ENCODE measurements around the gene CHAC1. TPM values are rescaled to one million over a fixed set of nuclear protein-coding genes. Genes with fewer than 3 reads are reported as not detected.
A peak's percentile ranks its signal among the peaks of the same experiment; 100 is the strongest.

CHAC1 gene
- polyA plus RNA-seq, 2 of the 4 experiments (the other 2 are of a cell fraction) = 4.9 to 22.2 TPM

- ATAC-seq (no peak), FAIRE-seq (no peak), DNase-seq (ENCODE audit: low read depth in 1 of 2, low spot score in 1 of 2) (no peak)
- no peak for TF ChIP-seq HOXB5 (CRISPR knock-in tag; IDR thresholded peaks at IDR 0.05)
- TF ChIP-seq RCOR1 (IDR thresholded peaks at IDR 0.05; ENCODE audit: low read depth, low read length) = no peak
- CTCF ChIA-PET = interaction anchor here (1.7 to 1.8 kb wide), 2 partner anchors 51 to 75 kb away, joined by 4 to 6 read pairs; no protein-coding TSS in a partner anchor
- Histone ChIP-seq H3K4me2 (no peak overlapping the region), H3K4me1 (0 out of 3 replicates have a peak, but pooled peaks cover 5% of the 10 kb centered on the region), H3K9me3 (no peaks in the 10 kb centered on the region), H3K27ac (no peak overlapping the region), H3K4me3 (no peak overlapping the region)
- POLR2A ChIA-PET = no interaction called here
- 88% methylated on average over 5 of the region's 5 CpGs for WGBS (ENCODE audit: missing lambda C conversion rate)
These were observed 39.6 kb downstream of the CHAC1 start for GRCh38 chr15:40992825-40993224.

DNA sequence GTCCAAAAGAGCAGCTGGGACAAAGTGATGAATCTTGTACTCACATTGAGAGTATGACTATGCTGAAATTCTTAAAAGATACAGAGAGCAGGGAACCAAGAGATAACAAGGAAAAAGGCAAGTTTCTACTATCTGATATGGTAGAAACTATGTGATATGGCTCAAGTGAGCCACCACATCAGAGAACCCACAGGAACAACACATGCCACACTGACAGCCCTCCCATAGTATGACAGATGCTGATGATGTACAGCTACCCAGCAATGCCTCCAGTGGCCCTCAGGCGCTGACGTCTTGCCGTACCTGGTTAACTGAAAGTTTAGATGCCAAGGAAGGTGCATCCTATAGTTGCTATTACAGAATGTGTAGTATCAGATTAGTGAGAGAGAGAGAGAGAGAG, 42.4 kb downstream of the CHAC1 start:
- no peak overlapping the region for H3K27ac ChIP-seq
- H3K4me3 ChIP-seq = no peak overlapping the region
- no peak overlapping the region for H3K4me2 ChIP-seq
- ATAC-seq = no peak
- TF ChIP-seq CBX8 (IDR thresholded peaks at IDR 0.05) (no peak), FOSB (CRISPR knock-in tag; IDR thresholded peaks at IDR 0.05) (no peak), EHMT2 (IDR thresholded peaks at IDR 0.05; ENCODE audit: low read depth) (no peak), ZC3H11A (IDR thresholded peaks at IDR 0.05) (no peak), ZNF302 (CRISPR knock-in tag; IDR thresholded peaks at IDR 0.05) (no peak), USF2 (IDR thresholded peaks at IDR 0.05) (no peak), HEYL (CRISPR knock-in tag; IDR thresholded peaks at IDR 0.05) (no peak), NPAS2 (CRISPR knock-in tag; IDR thresholded peaks at IDR 0.05; ENCODE audit: borderline replicate concordance) (no peak), RFX5 (IDR thresholded peaks at IDR 0.05) (no peak), EP300 (IDR thresholded peaks at IDR 0.05) (no peak), EHF (CRISPR knock-in tag; IDR thresholded peaks at IDR 0.05) (no peak), JUN (IDR thresholded peaks at IDR 0.05) (no peak), BHLHE40 (IDR thresholded peaks at IDR 0.05; ENCODE audit: low read depth, low read length) (no peak)
- TF ChIP-seq, protein P1, sequence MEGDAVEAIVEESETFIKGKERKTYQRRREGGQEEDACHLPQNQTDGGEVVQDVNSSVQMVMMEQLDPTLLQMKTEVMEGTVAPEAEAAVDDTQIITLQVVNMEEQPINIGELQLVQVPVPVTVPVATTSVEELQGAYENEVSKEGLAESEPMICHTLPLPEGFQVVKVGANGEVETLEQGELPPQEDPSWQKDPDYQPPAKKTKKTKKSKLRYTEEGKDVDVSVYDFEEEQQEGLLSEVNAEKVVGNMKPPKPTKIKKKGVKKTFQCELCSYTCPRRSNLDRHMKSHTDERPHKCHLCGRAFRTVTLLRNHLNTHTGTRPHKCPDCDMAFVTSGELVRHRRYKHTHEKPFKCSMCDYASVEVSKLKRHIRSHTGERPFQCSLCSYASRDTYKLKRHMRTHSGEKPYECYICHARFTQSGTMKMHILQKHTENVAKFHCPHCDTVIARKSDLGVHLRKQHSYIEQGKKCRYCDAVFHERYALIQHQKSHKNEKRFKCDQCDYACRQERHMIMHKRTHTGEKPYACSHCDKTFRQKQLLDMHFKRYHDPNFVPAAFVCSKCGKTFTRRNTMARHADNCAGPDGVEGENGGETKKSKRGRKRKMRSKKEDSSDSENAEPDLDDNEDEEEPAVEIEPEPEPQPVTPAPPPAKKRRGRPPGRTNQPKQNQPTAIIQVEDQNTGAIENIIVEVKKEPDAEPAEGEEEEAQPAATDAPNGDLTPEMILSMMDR (IDR thresholded peaks at IDR 0.05) = no peak
- FAIRE-seq = no peak
- CTCF ChIA-PET = interaction anchor here (0.6 to 0.8 kb wide), 2 partner anchors 40 to 91 kb away, joined by 3 to 4 read pairs; no protein-coding TSS in a partner anchor
- POLR2A ChIA-PET = no interaction called here
- peaks cover 32% of the 10 kb centered on the region for H3K4me1 ChIP-seq
- 94% methylated on average over 3 of the region's 3 CpGs for WGBS (ENCODE audit: missing lambda C conversion rate)
- no peak for DNase-seq (ENCODE audit: low read depth in 1 of 2, low spot score in 1 of 2)
- H3K9me3 ChIP-seq = no peaks in the 10 kb centered on the region

DNA sequence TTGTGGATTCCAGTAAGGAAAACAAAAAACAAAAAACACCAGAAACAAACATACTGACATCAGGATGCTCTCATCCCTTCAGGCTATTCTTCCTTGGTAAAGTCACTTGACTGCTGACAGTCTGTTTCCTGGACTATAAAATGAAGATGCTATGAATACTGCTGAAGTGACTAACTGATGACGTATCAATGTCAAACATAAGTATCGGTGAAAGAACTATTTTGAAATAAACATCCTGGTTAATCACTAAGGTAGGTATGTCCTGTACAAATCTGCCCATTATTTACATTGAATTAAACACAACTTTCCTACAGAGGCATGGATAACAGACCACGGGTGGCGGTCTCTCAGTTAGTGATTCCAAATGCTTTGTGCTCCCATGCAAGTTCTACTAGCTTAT, 45.9 kb downstream of the CHAC1 start:
- H3K4me2 ChIP-seq = peak overlapping the region; percentile 70
- peak; percentile 39 to 82 for DNase-seq (ENCODE audit: low read depth in 1 of 2, low spot score in 1 of 2)
- peak; percentile 89 for FAIRE-seq
- peak overlapping the region; percentile 71 to 72; a peak in 5 of 6 replicates for H3K27ac ChIP-seq
- WGBS (ENCODE audit: missing lambda C conversion rate) = 2% methylated on average over 4 of the region's 4 CpGs
- ATAC-seq = peak; percentile 88 to 89
- ChIA-PET POLR2A (no interaction called here), CTCF (interaction anchor here (0.6 to 1.0 kb wide), 3 partner anchors 54 to 604 kb away, joined by 3 to 4 read pairs (median 3); no protein-coding TSS in a partner anchor)
- H3K4me3 ChIP-seq = no peak overlapping the region
- no peaks in the 10 kb centered on the region for H3K9me3 ChIP-seq
- H3K4me1 ChIP-seq = peaks cover 49% of the 10 kb centered on the region
- TF ChIP-seq SREBF2 (IDR thresholded peaks at IDR 0.05) (no peak), ZSCAN20 (CRISPR knock-in tag; IDR thresholded peaks at IDR 0.05) (no peak), JUNB (IDR thresholded peaks at IDR 0.05) (peak; percentile 56; the same call in 1 of the 2 replicates), JUN (IDR thresholded peaks at IDR 0.05) (peak in 1 of 2 experiments; percentile 41; a peak in 1 of 5 replicates), TFCP2L1 (CRISPR knock-in tag; IDR thresholded peaks at IDR 0.05) (no peak), NR3C1 (IDR thresholded peaks at IDR 0.05) (no peak), BHLHE40 (IDR thresholded peaks at IDR 0.05; ENCODE audit: low read depth, low read length) (no peak), KDM5A (IDR thresholded peaks at IDR 0.05) (no peak), HOXB13 (CRISPR knock-in tag; IDR thresholded peaks at IDR 0.05; ENCODE audit: low read depth) (no peak), POLR2A (IDR thresholded peaks at IDR 0.05; ENCODE audit: low read length) (no peak), POLR2AphosphoS2 (conservative IDR thresholded peaks at IDR 0.05; ENCODE audit: low read length) (no peak), NFE2L2 (conservative IDR thresholded peaks at IDR 0.05; ENCODE audit: low read length) (no peak), CEBPB (IDR thresholded peaks at IDR 0.05) (peak in 1 of 2 experiments; percentile 59; a peak in 2 of 4 replicates), GATA3 (IDR thresholded peaks at IDR 0.05; ENCODE audit: borderline replicate concordance) (peak; percentile 60; the same call in 1 of the 2 replicates), USF2 (IDR thresholded peaks at IDR 0.05) (no peak)
- TF ChIP-seq, protein P2, sequence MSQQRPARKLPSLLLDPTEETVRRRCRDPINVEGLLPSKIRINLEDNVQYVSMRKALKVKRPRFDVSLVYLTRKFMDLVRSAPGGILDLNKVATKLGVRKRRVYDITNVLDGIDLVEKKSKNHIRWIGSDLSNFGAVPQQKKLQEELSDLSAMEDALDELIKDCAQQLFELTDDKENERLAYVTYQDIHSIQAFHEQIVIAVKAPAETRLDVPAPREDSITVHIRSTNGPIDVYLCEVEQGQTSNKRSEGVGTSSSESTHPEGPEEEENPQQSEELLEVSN (IDR thresholded peaks at IDR 0.05; ENCODE audit: borderline replicate concordance, low read depth) = no peak
- TF ChIP-seq, protein P3, sequence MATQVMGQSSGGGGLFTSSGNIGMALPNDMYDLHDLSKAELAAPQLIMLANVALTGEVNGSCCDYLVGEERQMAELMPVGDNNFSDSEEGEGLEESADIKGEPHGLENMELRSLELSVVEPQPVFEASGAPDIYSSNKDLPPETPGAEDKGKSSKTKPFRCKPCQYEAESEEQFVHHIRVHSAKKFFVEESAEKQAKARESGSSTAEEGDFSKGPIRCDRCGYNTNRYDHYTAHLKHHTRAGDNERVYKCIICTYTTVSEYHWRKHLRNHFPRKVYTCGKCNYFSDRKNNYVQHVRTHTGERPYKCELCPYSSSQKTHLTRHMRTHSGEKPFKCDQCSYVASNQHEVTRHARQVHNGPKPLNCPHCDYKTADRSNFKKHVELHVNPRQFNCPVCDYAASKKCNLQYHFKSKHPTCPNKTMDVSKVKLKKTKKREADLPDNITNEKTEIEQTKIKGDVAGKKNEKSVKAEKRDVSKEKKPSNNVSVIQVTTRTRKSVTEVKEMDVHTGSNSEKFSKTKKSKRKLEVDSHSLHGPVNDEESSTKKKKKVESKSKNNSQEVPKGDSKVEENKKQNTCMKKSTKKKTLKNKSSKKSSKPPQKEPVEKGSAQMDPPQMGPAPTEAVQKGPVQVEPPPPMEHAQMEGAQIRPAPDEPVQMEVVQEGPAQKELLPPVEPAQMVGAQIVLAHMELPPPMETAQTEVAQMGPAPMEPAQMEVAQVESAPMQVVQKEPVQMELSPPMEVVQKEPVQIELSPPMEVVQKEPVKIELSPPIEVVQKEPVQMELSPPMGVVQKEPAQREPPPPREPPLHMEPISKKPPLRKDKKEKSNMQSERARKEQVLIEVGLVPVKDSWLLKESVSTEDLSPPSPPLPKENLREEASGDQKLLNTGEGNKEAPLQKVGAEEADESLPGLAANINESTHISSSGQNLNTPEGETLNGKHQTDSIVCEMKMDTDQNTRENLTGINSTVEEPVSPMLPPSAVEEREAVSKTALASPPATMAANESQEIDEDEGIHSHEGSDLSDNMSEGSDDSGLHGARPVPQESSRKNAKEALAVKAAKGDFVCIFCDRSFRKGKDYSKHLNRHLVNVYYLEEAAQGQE (IDR thresholded peaks at IDR 0.05) = no peak
